GM18951 (cell line): Measurements from ENCODE around the gene LYSMD4.

ENCODE experiments used
- POLR2A ChIP-seq: IDR thresholded peaks from 4 replicates; pipeline ENCODE4 v1.6.1; 2011; ENCODE audit warnings: mild to moderate bottlenecking; ENCODE audit not compliant: insufficient read length, insufficient read depth; ENCODE audit errors: extremely low read depth
- in situ Hi-C: fragments of 300-500 bp; cut with MboI; formaldehyde crosslinking; loops from one replicate; pipeline ENCODE4 v1.12.0; 2022; ENCODE audit warnings: low sequenced_read_pairs, mixed read lengths, inconsistent platforms; ENCODE audit not compliant: unreplicated experiment

LYSMD4 gene

GRCh38 chr15:99722406-99722805, 10.8 kb downstream of the LYSMD4 start:
- TF ChIP-seq POLR2A: no peak
- in situ Hi-C loops: no loop called here

GRCh38 chr15:99721896-99722295, 11.3 kb downstream of the LYSMD4 start:
- in situ Hi-C loops: no loop called here
- no peak for TF ChIP-seq POLR2A

- in situ Hi-C loops: no loop called here
These were observed 12.0 kb downstream of the LYSMD4 start for GRCh38 chr15:99721104-99721778.

GRCh38 chr15:99720533-99720932, 12.7 kb downstream of the LYSMD4 start:
- TF ChIP-seq POLR2A: no peak
- in situ Hi-C loops: no loop called here

More at GRCh38 chr15:99721104-99721778, 12.0 kb downstream of the LYSMD4 start:
- TF ChIP-seq POLR2A: no peak

DNA sequence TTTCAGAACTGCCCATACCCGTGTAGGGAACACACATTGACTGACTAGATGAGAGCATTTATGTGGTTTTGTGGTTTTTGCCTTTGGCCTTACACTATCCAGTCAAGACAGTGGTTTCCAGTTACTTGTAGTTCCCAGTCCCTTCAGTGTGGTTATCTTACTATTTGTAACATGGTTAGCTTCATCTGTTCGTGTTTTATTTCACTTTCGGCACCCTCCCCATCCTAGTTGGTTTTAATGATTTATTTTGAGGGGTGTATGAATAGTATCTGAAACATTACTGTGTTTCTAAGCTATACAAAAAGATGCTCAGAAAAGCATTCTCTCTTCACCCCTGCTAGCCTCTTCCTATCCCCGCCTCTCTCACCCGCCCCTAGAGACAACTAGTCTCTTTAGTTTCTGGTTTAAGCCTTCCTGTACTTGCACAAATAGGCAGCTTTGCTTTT, 14.1 kb downstream of the LYSMD4 start:
- in situ Hi-C loops: no loop called here
- no peak for TF ChIP-seq POLR2A

GRCh38 chr15:99718421-99718820, 14.8 kb downstream of the LYSMD4 start:
- no peak for TF ChIP-seq POLR2A
- in situ Hi-C loops: no loop called here

GRCh38 chr15:99717161-99718009, 15.9 kb downstream of the LYSMD4 start:
- peak; percentile 5 for TF ChIP-seq POLR2A
- in situ Hi-C loops: no loop called here

DNA sequence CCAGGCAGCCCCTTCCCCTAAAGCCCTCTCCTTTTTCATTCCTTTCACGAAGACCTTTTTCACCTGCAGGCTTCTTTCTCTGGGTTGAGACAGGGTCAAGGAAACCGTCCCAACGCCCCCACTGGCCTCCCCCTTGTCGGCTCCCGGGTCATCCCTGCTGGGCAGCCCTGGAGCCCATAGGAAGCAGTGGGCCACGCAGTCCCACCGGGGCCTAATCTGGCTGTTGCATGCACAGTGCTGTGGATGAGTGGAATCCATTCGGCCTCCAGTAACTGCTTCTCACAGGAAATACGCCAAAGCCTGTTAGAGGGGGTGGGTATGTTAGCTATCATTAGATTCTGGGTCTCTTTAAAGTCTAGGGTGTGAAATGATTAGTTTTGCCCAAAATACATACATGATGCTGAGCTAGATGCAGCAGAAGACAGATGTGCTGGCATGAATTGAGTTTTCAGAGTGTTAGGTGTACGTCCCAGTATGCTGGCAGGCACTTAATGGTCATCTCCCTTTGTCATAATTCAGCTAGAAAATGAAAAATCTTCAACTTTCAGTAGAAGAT, 16.6 kb downstream of the LYSMD4 start:
- in situ Hi-C loops: no loop called here
- no peak for TF ChIP-seq POLR2A

DNA sequence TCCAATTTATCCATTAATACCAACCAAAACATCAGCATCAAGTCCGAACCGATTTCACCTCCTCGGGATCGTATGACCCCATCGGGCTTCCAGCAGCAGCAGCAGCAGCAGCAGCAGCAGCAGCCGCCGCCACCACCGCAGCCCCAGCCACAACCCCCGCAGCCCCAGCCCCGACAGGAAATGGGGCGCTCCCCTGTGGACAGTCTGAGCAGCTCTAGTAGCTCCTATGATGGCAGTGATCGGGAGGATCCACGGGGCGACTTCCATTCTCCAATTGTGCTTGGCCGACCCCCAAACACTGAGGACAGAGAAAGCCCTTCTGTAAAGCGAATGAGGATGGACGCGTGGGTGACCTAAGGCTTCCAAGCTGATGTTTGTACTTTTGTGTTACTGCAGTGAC, 20.8 kb downstream of the LYSMD4 start:
- TF ChIP-seq POLR2A: no peak
- in situ Hi-C loops: no loop called here

DNA sequence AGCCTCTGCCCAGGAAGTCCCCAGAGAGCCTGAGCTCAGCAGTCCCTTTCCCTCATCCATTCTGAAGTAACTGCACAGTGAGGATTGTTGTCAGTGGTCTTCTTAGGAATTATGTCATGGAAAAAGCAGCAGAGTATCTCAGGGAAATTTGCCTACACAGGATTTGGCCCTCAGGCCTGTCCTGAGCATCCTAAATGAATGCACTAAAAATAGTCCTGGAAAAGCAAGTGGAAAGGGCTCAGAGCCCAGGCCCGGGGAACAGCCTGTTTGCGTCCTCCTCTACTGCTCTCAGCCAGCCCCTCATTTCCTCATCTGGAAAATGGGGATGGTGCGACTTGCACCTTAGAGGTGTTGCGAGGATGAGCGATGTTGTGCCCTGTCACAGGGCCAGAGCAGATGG, 21.6 kb downstream of the LYSMD4 start:
- no peak for TF ChIP-seq POLR2A
- in situ Hi-C loops: no loop called here

DNA sequence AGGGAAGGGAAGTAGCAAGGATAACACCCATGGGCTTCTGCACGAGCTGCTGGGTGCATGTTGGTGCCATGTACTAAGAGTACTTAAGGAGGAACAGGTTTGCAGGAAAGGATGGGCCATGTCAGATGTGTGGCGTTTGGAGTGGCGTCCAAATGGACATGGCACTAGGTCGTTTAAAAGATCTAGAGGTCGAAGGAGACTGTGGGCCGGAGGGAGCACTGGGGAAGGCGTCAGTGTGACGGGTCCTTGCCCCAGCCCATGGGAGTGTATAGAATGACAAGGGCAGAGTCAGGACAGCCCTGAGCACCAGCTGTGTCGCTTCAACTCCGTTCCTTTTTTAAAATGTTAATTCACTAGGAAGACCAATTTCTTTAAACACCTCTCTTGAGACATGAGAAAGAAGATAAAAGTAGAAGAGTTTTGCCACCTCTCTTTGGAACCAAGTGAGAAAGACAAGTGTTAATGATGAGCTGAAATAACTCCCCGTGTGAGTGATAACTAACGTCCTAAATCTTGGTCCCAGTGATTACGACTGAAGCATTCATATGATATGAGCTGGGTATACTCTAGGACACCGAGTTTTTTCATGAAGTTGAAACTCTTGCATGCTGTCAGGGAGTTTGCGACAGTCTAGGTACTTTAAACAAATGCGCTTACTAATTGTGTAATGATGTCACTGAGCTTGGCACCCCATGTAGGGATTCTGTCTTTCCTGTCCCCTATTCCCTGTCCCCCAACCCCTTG, 23.8 kb downstream of the LYSMD4 start:
- no peak for TF ChIP-seq POLR2A
- in situ Hi-C loops: loop anchor here (10.0 kb wide), 1 partner anchor 425 kb away; no protein-coding TSS in a partner anchor

GRCh38 chr15:99708563-99708962, 24.7 kb downstream of the LYSMD4 start:
- in situ Hi-C loops: loop anchor here (10.0 kb wide), 1 partner anchor 424 kb away; no protein-coding TSS in a partner anchor
- TF ChIP-seq POLR2A: no peak
